ENCODE data around the gene TMEM131L.

- no peak for TF ChIP-seq CTCF (IDR thresholded peaks at IDR 0.05; ENCODE audit: low read length)
- TF ChIP-seq EZH2 (IDR thresholded peaks at IDR 0.05; ENCODE audit: borderline replicate concordance, low read length) = no peak
Measured at GRCh38 chr4:153669838-153670237, 203.7 kb downstream of the TMEM131L start.

All from OCI-LY1 (cell line).